ENCODE results near the gene CTNNA1.

Gene CTNNA1

GRCh38 chr5:138965626-138966025 lies 212.4 kb downstream of the CTNNA1 start:
- TF ChIP-seq CTCF (IDR thresholded peaks at IDR 0.05; ENCODE audit: insufficient read depth, low read length, poor library complexity, severe bottlenecking): no peak
- H3K36me3 ChIP-seq (ENCODE audit: control insufficient read depth, insufficient read depth, low read length): peaks cover 2% of the 10 kb centered on the region
- no peak overlapping the region for H3K4me3 ChIP-seq (replicated peaks; ENCODE audit: low read depth, low read length)
- no peaks in the 10 kb centered on the region for H3K27me3 ChIP-seq (replicated peaks; ENCODE audit: control insufficient read depth, insufficient read depth, low read length)
- no peak for DNase-seq (ENCODE audit: extremely low read depth, insufficient read length)

GRCh38 chr5:138966236-138966985 lies 213.2 kb downstream of the CTNNA1 start:
- no peak for TF ChIP-seq CTCF (IDR thresholded peaks at IDR 0.05; ENCODE audit: insufficient read depth, low read length, poor library complexity, severe bottlenecking)
- DNase-seq (ENCODE audit: extremely low read depth, insufficient read length): no peak
- no peaks in the 10 kb centered on the region for H3K27me3 ChIP-seq (replicated peaks; ENCODE audit: control insufficient read depth, insufficient read depth, low read length)
- peaks cover 2% of the 10 kb centered on the region for H3K36me3 ChIP-seq (ENCODE audit: control insufficient read depth, insufficient read depth, low read length)
- H3K4me3 ChIP-seq (replicated peaks; ENCODE audit: low read depth, low read length): no peak overlapping the region

GRCh38 chr5:138967791-138968448 lies 214.7 kb downstream of the CTNNA1 start:
- no peaks in the 10 kb centered on the region for H3K27me3 ChIP-seq (replicated peaks; ENCODE audit: control insufficient read depth, insufficient read depth, low read length)
- DNase-seq (ENCODE audit: extremely low read depth, insufficient read length): no peak
- H3K36me3 ChIP-seq (ENCODE audit: control insufficient read depth, insufficient read depth, low read length): peaks cover 2% of the 10 kb centered on the region
- no peak for TF ChIP-seq CTCF (IDR thresholded peaks at IDR 0.05; ENCODE audit: insufficient read depth, low read length, poor library complexity, severe bottlenecking)
- H3K4me3 ChIP-seq (replicated peaks; ENCODE audit: low read depth, low read length): no peak overlapping the region

- no peak for DNase-seq (ENCODE audit: extremely low read depth, insufficient read length)
- H3K4me3 ChIP-seq (replicated peaks; ENCODE audit: low read depth, low read length): no peak overlapping the region
- no peak for TF ChIP-seq CTCF (IDR thresholded peaks at IDR 0.05; ENCODE audit: insufficient read depth, low read length, poor library complexity, severe bottlenecking)
- peaks cover 2% of the 10 kb centered on the region for H3K36me3 ChIP-seq (ENCODE audit: control insufficient read depth, insufficient read depth, low read length)
- no peaks in the 10 kb centered on the region for H3K27me3 ChIP-seq (replicated peaks; ENCODE audit: control insufficient read depth, insufficient read depth, low read length)
These were observed 215.4 kb downstream of the CTNNA1 start for GRCh38 chr5:138968601-138969000.

- Histone ChIP-seq H3K36me3 (ENCODE audit: control insufficient read depth, insufficient read depth, low read length) (peaks cover 2% of the 10 kb centered on the region), H3K4me3 (replicated peaks; ENCODE audit: low read depth, low read length) (no peak overlapping the region), H3K27me3 (replicated peaks; ENCODE audit: control insufficient read depth, insufficient read depth, low read length) (no peaks in the 10 kb centered on the region)
- no peak for DNase-seq (ENCODE audit: extremely low read depth, insufficient read length)
- TF ChIP-seq CTCF (IDR thresholded peaks at IDR 0.05; ENCODE audit: insufficient read depth, low read length, poor library complexity, severe bottlenecking): no peak
These were observed 216.2 kb downstream of the CTNNA1 start for GRCh38 chr5:138969323-138970002.

All from GM06990 (cell line).